ENCODE measurements around the gene LMX1B. TPM values are rescaled to one million over a fixed set of nuclear protein-coding genes. Genes with fewer than 3 reads are reported as not detected.
"Not testable (repeated sequence)": the region's sequence is repeated elsewhere in the genome, so short reads cannot be mapped to it uniquely, and the experiment has no call there.

The LMX1B gene
- polyA plus RNA-seq, 1 donor (not counting 4 experiments of a cell fraction or from before 2014, with no cell fraction given), result 0.24 TPM

DNA sequence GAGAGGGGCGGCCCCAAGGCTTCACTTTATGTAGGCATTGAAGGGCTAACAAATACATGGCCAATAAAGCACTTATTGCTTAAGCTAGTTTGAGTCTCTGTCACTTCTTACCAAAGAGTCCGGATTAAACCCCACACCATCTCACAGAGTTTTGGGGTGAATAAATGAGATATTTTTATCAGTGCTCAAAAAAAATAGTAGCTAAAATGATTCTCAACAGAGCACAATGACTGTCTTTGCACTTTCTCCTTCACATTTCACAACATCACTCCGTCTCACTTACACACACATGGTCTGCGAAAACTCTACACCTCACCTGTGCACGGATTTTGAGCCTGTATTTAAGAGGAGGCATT, 92.9 kb downstream of the LMX1B start:
- H3K27ac ChIP-seq (ENCODE audit: control insufficient read depth, insufficient read depth, low read length), result no peak overlapping the region
- H3K9ac ChIP-seq (ENCODE audit: control insufficient read depth, extremely low read depth, insufficient read depth, low read length), result no peak overlapping the region
- H4K20me1 ChIP-seq (ENCODE audit: control insufficient read depth, extremely low read depth, insufficient read depth, low read length), result no peaks in the 10 kb centered on the region
- no peaks in the 10 kb centered on the region for H3K36me3 ChIP-seq (ENCODE audit: control insufficient read depth in 2 of 2, extremely low read depth in 1 of 2, insufficient read depth in 2 of 2, low read length in 2 of 2)
- H3K79me2 ChIP-seq (ENCODE audit: control insufficient read depth, insufficient read depth, low read length), result no peaks in the 10 kb centered on the region
- H3K4me2 ChIP-seq (ENCODE audit: control insufficient read depth, extremely low read depth, insufficient read depth, low read depth, low read length), result no peak overlapping the region
- H3K4me3 ChIP-seq (ENCODE audit: control insufficient read depth in 2 of 3, extremely low read depth in 1 of 3, insufficient read depth in 2 of 3, low read depth in 1 of 3, low read length in 3 of 3), result no peak overlapping the region
- DNase-seq (ENCODE audit: low read depth, low spot score) (no peak), FAIRE-seq (no peak)
- dilution Hi-C loops (cut with MboI; ENCODE audit: extremely low pct_ligation_motif_present, low sequenced_read_pairs), result no loop called here
- H2AFZ ChIP-seq (ENCODE audit: control insufficient read depth, low read length), result no peak overlapping the region
- H3K9me3 ChIP-seq (ENCODE audit: control insufficient read depth, low read depth, low read length), result no peaks in the 10 kb centered on the region
- no peaks in the 10 kb centered on the region for H3K9me1 ChIP-seq (ENCODE audit: control insufficient read depth, extremely low read depth, insufficient read depth, low read length)
- no peak for TF ChIP-seq EZH2 (IDR thresholded peaks at IDR 0.05; ENCODE audit: low read length)
- TF ChIP-seq, protein P1, sequence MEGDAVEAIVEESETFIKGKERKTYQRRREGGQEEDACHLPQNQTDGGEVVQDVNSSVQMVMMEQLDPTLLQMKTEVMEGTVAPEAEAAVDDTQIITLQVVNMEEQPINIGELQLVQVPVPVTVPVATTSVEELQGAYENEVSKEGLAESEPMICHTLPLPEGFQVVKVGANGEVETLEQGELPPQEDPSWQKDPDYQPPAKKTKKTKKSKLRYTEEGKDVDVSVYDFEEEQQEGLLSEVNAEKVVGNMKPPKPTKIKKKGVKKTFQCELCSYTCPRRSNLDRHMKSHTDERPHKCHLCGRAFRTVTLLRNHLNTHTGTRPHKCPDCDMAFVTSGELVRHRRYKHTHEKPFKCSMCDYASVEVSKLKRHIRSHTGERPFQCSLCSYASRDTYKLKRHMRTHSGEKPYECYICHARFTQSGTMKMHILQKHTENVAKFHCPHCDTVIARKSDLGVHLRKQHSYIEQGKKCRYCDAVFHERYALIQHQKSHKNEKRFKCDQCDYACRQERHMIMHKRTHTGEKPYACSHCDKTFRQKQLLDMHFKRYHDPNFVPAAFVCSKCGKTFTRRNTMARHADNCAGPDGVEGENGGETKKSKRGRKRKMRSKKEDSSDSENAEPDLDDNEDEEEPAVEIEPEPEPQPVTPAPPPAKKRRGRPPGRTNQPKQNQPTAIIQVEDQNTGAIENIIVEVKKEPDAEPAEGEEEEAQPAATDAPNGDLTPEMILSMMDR (optimal IDR thresholded peaks at IDR 0.05 in 1 of 3, IDR thresholded peaks at IDR 0.05 in 1 of 3, conservative IDR thresholded peaks at IDR 0.05 in 1 of 3; ENCODE audit: extremely low read depth in 1 of 3, insufficient read depth in 2 of 3, low read length in 3 of 3), result no peak
- peaks cover 16% of the 10 kb centered on the region for H3K27me3 ChIP-seq (ENCODE audit: control insufficient read depth, extremely low read depth, insufficient read depth, low read length)
- peaks cover 15% of the 10 kb centered on the region for H3K4me1 ChIP-seq (ENCODE audit: control insufficient read depth, extremely low read depth, insufficient read depth, low read length)

DNA sequence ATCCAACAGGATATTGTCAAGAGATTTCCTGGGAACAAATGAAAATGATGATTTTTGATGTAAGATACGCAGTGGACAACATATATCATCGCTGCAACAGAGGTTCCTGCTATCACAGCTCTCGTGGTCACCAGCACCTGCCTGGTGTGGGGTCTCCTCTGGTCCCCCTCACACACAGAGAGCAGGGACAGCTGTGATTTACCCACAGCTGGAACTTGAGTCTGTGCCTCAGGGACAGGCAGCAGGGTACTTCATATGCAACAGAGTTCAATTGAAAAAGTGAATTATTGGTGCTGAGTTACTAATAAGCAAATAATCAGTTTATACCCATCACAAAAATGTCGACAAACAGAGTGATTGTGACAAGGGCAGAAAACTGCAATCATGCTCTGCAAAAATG, 93.4 kb downstream of the LMX1B start:
- Histone ChIP-seq H2AFZ (ENCODE audit: control insufficient read depth, low read length) (no peak overlapping the region), H3K9me1 (ENCODE audit: control insufficient read depth, extremely low read depth, insufficient read depth, low read length) (no peaks in the 10 kb centered on the region), H3K4me2 (ENCODE audit: control insufficient read depth, extremely low read depth, insufficient read depth, low read depth, low read length) (no peak overlapping the region), H3K79me2 (ENCODE audit: control insufficient read depth, insufficient read depth, low read length) (no peaks in the 10 kb centered on the region), H3K9ac (ENCODE audit: control insufficient read depth, extremely low read depth, insufficient read depth, low read length) (no peak overlapping the region), H3K27me3 (ENCODE audit: control insufficient read depth, extremely low read depth, insufficient read depth, low read length) (peaks cover 15% of the 10 kb centered on the region), H3K36me3 (ENCODE audit: control insufficient read depth in 2 of 2, extremely low read depth in 1 of 2, insufficient read depth in 2 of 2, low read length in 2 of 2) (no peaks in the 10 kb centered on the region), H3K9me3 (ENCODE audit: control insufficient read depth, low read depth, low read length) (no peaks in the 10 kb centered on the region), H3K4me3 (ENCODE audit: control insufficient read depth in 2 of 3, extremely low read depth in 1 of 3, insufficient read depth in 2 of 3, low read depth in 1 of 3, low read length in 3 of 3) (no peak overlapping the region), H4K20me1 (ENCODE audit: control insufficient read depth, extremely low read depth, insufficient read depth, low read length) (no peaks in the 10 kb centered on the region), H3K4me1 (ENCODE audit: control insufficient read depth, extremely low read depth, insufficient read depth, low read length) (peaks cover 15% of the 10 kb centered on the region), H3K27ac (ENCODE audit: control insufficient read depth, insufficient read depth, low read length) (no peak overlapping the region)
- DNase-seq (ENCODE audit: low read depth, low spot score) (no peak), FAIRE-seq (no peak)
- dilution Hi-C loops (cut with MboI; ENCODE audit: extremely low pct_ligation_motif_present, low sequenced_read_pairs), result no loop called here
- TF ChIP-seq, protein P1 (optimal IDR thresholded peaks at IDR 0.05 in 1 of 3, IDR thresholded peaks at IDR 0.05 in 1 of 3, conservative IDR thresholded peaks at IDR 0.05 in 1 of 3; ENCODE audit: extremely low read depth in 1 of 3, insufficient read depth in 2 of 3, low read length in 3 of 3), result no peak
- TF ChIP-seq EZH2 (IDR thresholded peaks at IDR 0.05; ENCODE audit: low read length), result no peak

DNA sequence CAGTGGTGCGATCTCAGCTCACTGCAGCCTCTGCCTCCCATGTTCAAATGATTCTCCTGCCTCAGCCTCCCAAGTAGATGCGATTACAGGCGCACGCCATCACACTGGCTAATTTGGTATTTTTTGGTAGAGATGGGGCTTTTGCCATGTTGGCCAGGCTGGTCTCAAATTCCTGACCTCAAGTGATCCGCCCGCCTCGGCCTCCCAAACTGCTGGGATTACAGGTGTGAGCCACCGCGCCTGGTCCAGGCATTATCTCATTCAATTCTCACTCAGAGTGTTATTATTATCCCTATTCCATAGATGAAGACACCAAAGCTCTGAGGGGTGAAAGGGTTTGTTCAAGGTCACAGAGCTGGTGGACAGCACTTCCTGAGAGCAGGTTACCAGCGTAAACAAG, 94.0 kb downstream of the LMX1B start:
- dilution Hi-C loops (cut with MboI; ENCODE audit: extremely low pct_ligation_motif_present, low sequenced_read_pairs); H2AFZ ChIP-seq (ENCODE audit: control insufficient read depth, low read length); DNase-seq (ENCODE audit: low read depth, low spot score); H3K79me2 ChIP-seq (ENCODE audit: control insufficient read depth, insufficient read depth, low read length); H3K9ac ChIP-seq (ENCODE audit: control insufficient read depth, extremely low read depth, insufficient read depth, low read length); FAIRE-seq; H3K9me1 ChIP-seq (ENCODE audit: control insufficient read depth, extremely low read depth, insufficient read depth, low read length); H3K4me3 ChIP-seq (ENCODE audit: control insufficient read depth in 2 of 3, extremely low read depth in 1 of 3, insufficient read depth in 2 of 3, low read depth in 1 of 3, low read length in 3 of 3); H3K4me2 ChIP-seq (ENCODE audit: control insufficient read depth, extremely low read depth, insufficient read depth, low read depth, low read length); H3K36me3 ChIP-seq (ENCODE audit: control insufficient read depth in 2 of 2, extremely low read depth in 1 of 2, insufficient read depth in 2 of 2, low read length in 2 of 2); H3K27ac ChIP-seq (ENCODE audit: control insufficient read depth, insufficient read depth, low read length); H4K20me1 ChIP-seq (ENCODE audit: control insufficient read depth, extremely low read depth, insufficient read depth, low read length); H3K9me3 ChIP-seq (ENCODE audit: control insufficient read depth, low read depth, low read length): not testable (repeated sequence)
- peaks cover 14% of the 10 kb centered on the region for H3K4me1 ChIP-seq (ENCODE audit: control insufficient read depth, extremely low read depth, insufficient read depth, low read length)
- peaks cover 14% of the 10 kb centered on the region for H3K27me3 ChIP-seq (ENCODE audit: control insufficient read depth, extremely low read depth, insufficient read depth, low read length)
